HepG2 (cell line): ENCODE measurements around the gene WNT3A. TPM values are rescaled to one million over a fixed set of nuclear protein-coding genes. Genes with fewer than 3 reads are reported as not detected.

Experiments
- CEBPB ChIP-seq: IDR thresholded peaks from 2 replicates; pipeline ENCODE4 v1.6.1; 2011; ENCODE audit warnings: low read depth, low read length, improper control_type of control experiment, borderline replicate concordance
- CREM ChIP-seq, 2 experiments: sonication (generic) in 1 of 2; formaldehyde crosslinking in 1 of 2; IDR thresholded peaks; 2 replicates each; pipeline versions ENCODE4 v1.4.0 to v1.6.1; 2016 to 2020; ENCODE audit warnings: antibody characterized with exemption in 1 of 2, mild to moderate bottlenecking in 1 of 2, missing genetic modification reagents in 1 of 2
- MTA1 ChIP-seq: sonication (generic); formaldehyde crosslinking; IDR thresholded peaks from 2 replicates; pipeline ENCODE4 v1.4.0; 2020; ENCODE audit warnings: missing genetic modification reagents, mild to moderate bottlenecking, borderline replicate concordance
- PHF8 ChIP-seq: sonication (generic); formaldehyde crosslinking; IDR thresholded peaks from 2 replicates; pipeline ENCODE4 v1.5.0; 2020; ENCODE audit warnings: missing genetic modification reagents
- SKI ChIP-seq: fragments of 450-650 bp; IDR thresholded peaks from one replicate; pipeline ENCODE4 v1.6.1; 2018; ENCODE audit warnings: mild to moderate bottlenecking; ENCODE audit not compliant: partially characterized antibody
- TEAD3 ChIP-seq: optimal IDR thresholded peaks from 2 replicates; pipeline ENCODE3; 2016; ENCODE audit warnings: borderline replicate concordance
- ZNF160 ChIP-seq: sonication (generic); formaldehyde crosslinking; IDR thresholded peaks from 2 replicates; pipeline ENCODE4 v1.8.0; 2022; ENCODE audit warnings: mild to moderate bottlenecking, inconsistent platforms, missing genetic modification reagents
- ZNF224 ChIP-seq: sonication (generic); formaldehyde crosslinking; IDR thresholded peaks from 2 replicates; pipeline ENCODE4 v1.5.0; 2020; ENCODE audit warnings: mild to moderate bottlenecking, missing genetic modification reagents
- ZNF337 ChIP-seq: sonication (generic); formaldehyde crosslinking; IDR thresholded peaks from 2 replicates; pipeline ENCODE4 v1.5.1; 2020; ENCODE audit warnings: missing genetic modification reagents, low read depth, mild to moderate bottlenecking, borderline replicate concordance
- ZNF543 ChIP-seq: sonication (generic); formaldehyde crosslinking; IDR thresholded peaks from 2 replicates; pipeline ENCODE4 v1.4.0; 2020; ENCODE audit warnings: mild to moderate bottlenecking, missing genetic modification reagents
- ZNF562 ChIP-seq: sonication (generic); formaldehyde crosslinking; IDR thresholded peaks from 2 replicates; pipeline ENCODE4 v1.8.0; 2022; ENCODE audit warnings: missing genetic modification reagents, borderline replicate concordance
- polyA plus RNA-seq, 8 experiments: library from polyadenylated mRNA; depleted of rRNA in 3 of 8; stranded (reverse) in 7 of 8; unstranded in 1 of 8; fragments of >200 nt; fragmentation: Illumina TruSeq in 4 of 8; extraction: Trizol in 4 of 8; gene quantifications; 2 replicates each; pipeline versions ENCODE4 v1.2.1 to v1.2.3, GENCODE V29; 2011 to 2016; ENCODE audit warnings: low read depth in 4 of 8, missing spikeins in 1 of 8, mixed read lengths in 1 of 8; ENCODE audit not compliant: insufficient read depth in 1 of 8
- total RNA-seq, 5 experiments: library from RNA; depleted of rRNA; stranded (reverse); fragments of >200 nt; fragmentation: Illumina TruSeq; extraction: Trizol; gene quantifications; 2 replicates each; pipeline ENCODE4 v1.2.3, GENCODE V29; 2016; ENCODE audit warnings: low read depth in 1 of 5
- TF ChIP-seq, protein P1 (sequence below): conservative IDR thresholded peaks from 2 replicates; pipeline ENCODE4 v1.6.1; 2018; ENCODE audit warnings: missing genetic modification reagents
- TF ChIP-seq, protein P2 (sequence below): sonication (generic); formaldehyde crosslinking; IDR thresholded peaks from 2 replicates; pipeline ENCODE4 v1.4.0; 2020; ENCODE audit warnings: mild to moderate bottlenecking, missing genetic modification reagents
- TF ChIP-seq, protein P3 (sequence below): sonication (generic); formaldehyde crosslinking; IDR thresholded peaks from 2 replicates; pipeline ENCODE4 v1.4.0; 2020; ENCODE audit warnings: mild to moderate bottlenecking, missing genetic modification reagents, borderline replicate concordance
- TF ChIP-seq, protein P4 (sequence below): sonication (generic); formaldehyde crosslinking; conservative IDR thresholded peaks from 2 replicates; pipeline ENCODE4 v1.4.0; 2020; ENCODE audit warnings: missing genetic modification reagents

The WNT3A gene
- total and polyA plus RNA-seq, 2 of the 13 experiments (the other 11 are each of a cell fraction or from before 2014, with no cell fraction given), result not detected

DNA sequence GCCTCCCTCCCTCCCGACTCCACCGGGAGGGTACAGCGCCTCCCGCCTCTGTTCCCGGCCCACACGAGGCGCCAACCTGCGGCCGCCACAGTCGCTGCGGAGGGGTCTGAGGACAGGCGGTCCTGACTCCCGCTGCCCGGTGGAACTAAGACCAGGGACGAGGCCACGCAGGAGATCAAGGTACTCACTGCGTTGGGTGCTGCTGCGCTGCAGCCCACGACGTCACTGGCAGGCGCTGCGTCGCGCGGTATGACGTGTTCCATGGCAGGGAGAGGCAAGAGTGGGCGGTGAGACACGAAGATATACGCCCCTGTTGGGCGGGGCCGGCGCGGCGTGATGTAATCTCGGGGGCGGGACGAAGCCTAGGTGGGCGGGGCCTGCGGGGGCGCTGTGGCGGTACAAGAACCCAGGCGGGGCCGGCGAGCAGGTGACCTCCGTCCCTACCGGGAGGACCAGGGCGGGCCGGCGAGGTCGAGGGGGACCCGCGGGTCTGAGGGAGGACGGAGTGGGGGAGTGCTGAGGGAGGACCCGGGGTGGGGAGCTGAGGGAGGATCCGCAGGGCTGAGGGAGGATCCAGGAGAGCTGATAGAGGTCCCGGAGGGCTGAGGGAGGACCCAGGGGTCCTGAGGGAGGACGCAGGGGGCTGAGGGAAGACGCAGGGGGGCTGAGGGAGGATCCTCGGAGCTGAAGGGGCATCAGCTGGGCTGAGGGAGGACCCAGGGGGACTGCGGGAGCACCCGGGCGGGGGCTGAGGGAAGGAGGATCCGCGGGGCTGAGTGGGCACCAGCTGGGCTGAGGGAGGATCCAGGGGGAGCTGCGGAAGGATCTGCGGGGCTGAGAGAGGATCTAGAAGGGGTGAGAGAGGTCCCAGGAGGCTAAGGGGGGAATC lies 102.5 kb downstream of the WNT3A start, which contains the start of gene MRPL55 (continued):
- TF ChIP-seq MTA1 (CRISPR knock-in tag) (peak; percentile 74; the same call in 1 of the 2 replicates), CREM (IDR thresholded peaks at IDR 0.05) (peak; percentile 100), CREM (CRISPR knock-in tag; IDR thresholded peaks at IDR 0.05) (peak; percentile 99), ZNF160 (CRISPR knock-in tag) (peak; percentile 34; the same call in 1 of the 2 replicates), SKI (no peak), ZNF224 (CRISPR knock-in tag) (no peak), ZNF562 (CRISPR knock-in tag) (no peak), CEBPB (peak; percentile 84), ZNF337 (0 out of 2 replicates have a peak, but pooled peaks have one; percentile 29), PHF8 (CRISPR knock-in tag) (peak; percentile 97), TEAD3 (peak; percentile 87), ZNF543 (CRISPR knock-in tag) (peak; percentile 25; the same call in 1 of the 2 replicates)
- TF ChIP-seq, protein P1, sequence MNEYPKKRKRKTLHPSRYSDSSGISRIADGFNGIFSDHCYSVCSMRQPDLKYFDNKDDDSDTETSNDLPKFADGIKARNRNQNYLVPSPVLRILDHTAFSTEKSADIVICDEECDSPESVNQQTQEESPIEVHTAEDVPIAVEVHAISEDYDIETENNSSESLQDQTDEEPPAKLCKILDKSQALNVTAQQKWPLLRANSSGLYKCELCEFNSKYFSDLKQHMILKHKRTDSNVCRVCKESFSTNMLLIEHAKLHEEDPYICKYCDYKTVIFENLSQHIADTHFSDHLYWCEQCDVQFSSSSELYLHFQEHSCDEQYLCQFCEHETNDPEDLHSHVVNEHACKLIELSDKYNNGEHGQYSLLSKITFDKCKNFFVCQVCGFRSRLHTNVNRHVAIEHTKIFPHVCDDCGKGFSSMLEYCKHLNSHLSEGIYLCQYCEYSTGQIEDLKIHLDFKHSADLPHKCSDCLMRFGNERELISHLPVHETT (CRISPR knock-in tag), result peak; percentile 44; the same call in 1 of the 2 replicates
- TF ChIP-seq, protein P2, sequence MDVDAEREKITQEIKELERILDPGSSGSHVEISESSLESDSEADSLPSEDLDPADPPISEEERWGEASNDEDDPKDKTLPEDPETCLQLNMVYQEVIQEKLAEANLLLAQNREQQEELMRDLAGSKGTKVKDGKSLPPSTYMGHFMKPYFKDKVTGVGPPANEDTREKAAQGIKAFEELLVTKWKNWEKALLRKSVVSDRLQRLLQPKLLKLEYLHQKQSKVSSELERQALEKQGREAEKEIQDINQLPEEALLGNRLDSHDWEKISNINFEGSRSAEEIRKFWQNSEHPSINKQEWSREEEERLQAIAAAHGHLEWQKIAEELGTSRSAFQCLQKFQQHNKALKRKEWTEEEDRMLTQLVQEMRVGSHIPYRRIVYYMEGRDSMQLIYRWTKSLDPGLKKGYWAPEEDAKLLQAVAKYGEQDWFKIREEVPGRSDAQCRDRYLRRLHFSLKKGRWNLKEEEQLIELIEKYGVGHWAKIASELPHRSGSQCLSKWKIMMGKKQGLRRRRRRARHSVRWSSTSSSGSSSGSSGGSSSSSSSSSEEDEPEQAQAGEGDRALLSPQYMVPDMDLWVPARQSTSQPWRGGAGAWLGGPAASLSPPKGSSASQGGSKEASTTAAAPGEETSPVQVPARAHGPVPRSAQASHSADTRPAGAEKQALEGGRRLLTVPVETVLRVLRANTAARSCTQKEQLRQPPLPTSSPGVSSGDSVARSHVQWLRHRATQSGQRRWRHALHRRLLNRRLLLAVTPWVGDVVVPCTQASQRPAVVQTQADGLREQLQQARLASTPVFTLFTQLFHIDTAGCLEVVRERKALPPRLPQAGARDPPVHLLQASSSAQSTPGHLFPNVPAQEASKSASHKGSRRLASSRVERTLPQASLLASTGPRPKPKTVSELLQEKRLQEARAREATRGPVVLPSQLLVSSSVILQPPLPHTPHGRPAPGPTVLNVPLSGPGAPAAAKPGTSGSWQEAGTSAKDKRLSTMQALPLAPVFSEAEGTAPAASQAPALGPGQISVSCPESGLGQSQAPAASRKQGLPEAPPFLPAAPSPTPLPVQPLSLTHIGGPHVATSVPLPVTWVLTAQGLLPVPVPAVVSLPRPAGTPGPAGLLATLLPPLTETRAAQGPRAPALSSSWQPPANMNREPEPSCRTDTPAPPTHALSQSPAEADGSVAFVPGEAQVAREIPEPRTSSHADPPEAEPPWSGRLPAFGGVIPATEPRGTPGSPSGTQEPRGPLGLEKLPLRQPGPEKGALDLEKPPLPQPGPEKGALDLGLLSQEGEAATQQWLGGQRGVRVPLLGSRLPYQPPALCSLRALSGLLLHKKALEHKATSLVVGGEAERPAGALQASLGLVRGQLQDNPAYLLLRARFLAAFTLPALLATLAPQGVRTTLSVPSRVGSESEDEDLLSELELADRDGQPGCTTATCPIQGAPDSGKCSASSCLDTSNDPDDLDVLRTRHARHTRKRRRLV (CRISPR knock-in tag), result no peak; the same call in 1 of the 2 replicates
- TF ChIP-seq, protein P3, sequence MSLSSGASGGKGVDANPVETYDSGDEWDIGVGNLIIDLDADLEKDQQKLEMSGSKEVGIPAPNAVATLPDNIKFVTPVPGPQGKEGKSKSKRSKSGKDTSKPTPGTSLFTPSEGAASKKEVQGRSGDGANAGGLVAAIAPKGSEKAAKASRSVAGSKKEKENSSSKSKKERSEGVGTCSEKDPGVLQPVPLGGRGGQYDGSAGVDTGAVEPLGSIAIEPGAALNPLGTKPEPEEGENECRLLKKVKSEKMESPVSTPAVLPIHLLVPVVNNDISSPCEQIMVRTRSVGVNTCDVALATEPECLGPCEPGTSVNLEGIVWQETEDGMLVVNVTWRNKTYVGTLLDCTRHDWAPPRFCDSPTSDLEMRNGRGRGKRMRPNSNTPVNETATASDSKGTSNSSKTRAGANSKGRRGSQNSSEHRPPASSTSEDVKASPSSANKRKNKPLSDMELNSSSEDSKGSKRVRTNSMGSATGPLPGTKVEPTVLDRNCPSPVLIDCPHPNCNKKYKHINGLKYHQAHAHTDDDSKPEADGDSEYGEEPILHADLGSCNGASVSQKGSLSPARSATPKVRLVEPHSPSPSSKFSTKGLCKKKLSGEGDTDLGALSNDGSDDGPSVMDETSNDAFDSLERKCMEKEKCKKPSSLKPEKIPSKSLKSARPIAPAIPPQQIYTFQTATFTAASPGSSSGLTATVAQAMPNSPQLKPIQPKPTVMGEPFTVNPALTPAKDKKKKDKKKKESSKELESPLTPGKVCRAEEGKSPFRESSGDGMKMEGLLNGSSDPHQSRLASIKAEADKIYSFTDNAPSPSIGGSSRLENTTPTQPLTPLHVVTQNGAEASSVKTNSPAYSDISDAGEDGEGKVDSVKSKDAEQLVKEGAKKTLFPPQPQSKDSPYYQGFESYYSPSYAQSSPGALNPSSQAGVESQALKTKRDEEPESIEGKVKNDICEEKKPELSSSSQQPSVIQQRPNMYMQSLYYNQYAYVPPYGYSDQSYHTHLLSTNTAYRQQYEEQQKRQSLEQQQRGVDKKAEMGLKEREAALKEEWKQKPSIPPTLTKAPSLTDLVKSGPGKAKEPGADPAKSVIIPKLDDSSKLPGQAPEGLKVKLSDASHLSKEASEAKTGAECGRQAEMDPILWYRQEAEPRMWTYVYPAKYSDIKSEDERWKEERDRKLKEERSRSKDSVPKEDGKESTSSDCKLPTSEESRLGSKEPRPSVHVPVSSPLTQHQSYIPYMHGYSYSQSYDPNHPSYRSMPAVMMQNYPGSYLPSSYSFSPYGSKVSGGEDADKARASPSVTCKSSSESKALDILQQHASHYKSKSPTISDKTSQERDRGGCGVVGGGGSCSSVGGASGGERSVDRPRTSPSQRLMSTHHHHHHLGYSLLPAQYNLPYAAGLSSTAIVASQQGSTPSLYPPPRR, result 0 out of 2 replicates have a peak, but pooled peaks have one; percentile 41
- TF ChIP-seq, protein P4, sequence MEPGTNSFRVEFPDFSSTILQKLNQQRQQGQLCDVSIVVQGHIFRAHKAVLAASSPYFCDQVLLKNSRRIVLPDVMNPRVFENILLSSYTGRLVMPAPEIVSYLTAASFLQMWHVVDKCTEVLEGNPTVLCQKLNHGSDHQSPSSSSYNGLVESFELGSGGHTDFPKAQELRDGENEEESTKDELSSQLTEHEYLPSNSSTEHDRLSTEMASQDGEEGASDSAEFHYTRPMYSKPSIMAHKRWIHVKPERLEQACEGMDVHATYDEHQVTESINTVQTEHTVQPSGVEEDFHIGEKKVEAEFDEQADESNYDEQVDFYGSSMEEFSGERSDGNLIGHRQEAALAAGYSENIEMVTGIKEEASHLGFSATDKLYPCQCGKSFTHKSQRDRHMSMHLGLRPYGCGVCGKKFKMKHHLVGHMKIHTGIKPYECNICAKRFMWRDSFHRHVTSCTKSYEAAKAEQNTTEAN (CRISPR knock-in tag), result peak; percentile 61; the same call in 1 of the 2 replicates
